HUDEP-2 (cell line): ENCODE data around the gene EYA3.

Experiments used
- DNase-seq, 76 experiments: peaks; one replicate each; lab custom pipeline; 2025; ENCODE audit not compliant: unreplicated experiment in 76 of 76; lab: John Stamatoyannopoulos, UW

EYA3 gene

GRCh38 chr1:28088168-28088961, at the start of gene EYA3:
EYA3 (minus strand) TSS chr1:28088610; CDS start chr1:28058026, 30,584 bp downstream.
- DNase-seq = peak; percentile 65 to 99 (median 98)

GRCh38 chr1:28136922-28137613, 48.7 kb upstream of the EYA3 start:
- no peak for DNase-seq

- DNase-seq = no peak
Measured at GRCh38 chr1:28136169-28136921, 47.9 kb upstream of the EYA3 start.

- no peak for DNase-seq
Measured at GRCh38 chr1:28135371-28136168, 47.2 kb upstream of the EYA3 start.

- no peak for DNase-seq
Measured at GRCh38 chr1:28134651-28135207, 46.3 kb upstream of the EYA3 start.

- no peak for DNase-seq
Measured at GRCh38 chr1:28132171-28133167, 44.1 kb upstream of the EYA3 start.

- DNase-seq = no peak
Measured at GRCh38 chr1:28130901-28131300, 42.5 kb upstream of the EYA3 start.

- DNase-seq = no peak
Measured at GRCh38 chr1:28129150-28129549, 40.7 kb upstream of the EYA3 start.

- DNase-seq = no peak
Measured at GRCh38 chr1:28127617-28128257, 39.3 kb upstream of the EYA3 start.

GRCh38 chr1:28126783-28127490, 38.5 kb upstream of the EYA3 start:
- no peak for DNase-seq

- no peak for DNase-seq
Measured at GRCh38 chr1:28126212-28126611, 37.8 kb upstream of the EYA3 start.

- DNase-seq = no peak
Measured at GRCh38 chr1:28123461-28123961, 35.1 kb upstream of the EYA3 start.

- DNase-seq = no peak
Measured at GRCh38 chr1:28122183-28122582, 33.8 kb upstream of the EYA3 start.

GRCh38 chr1:28119556-28119955, 31.1 kb upstream of the EYA3 start:
- no peak for DNase-seq

- DNase-seq = no peak
Measured at GRCh38 chr1:28118640-28119307, 30.4 kb upstream of the EYA3 start.

GRCh38 chr1:28115267-28115666, 26.9 kb upstream of the EYA3 start:
- no peak for DNase-seq

GRCh38 chr1:28114844-28115243, 26.4 kb upstream of the EYA3 start:
- DNase-seq = no peak
